ENCODE results near the gene FBXW12.

FBXW12 gene

DNA sequence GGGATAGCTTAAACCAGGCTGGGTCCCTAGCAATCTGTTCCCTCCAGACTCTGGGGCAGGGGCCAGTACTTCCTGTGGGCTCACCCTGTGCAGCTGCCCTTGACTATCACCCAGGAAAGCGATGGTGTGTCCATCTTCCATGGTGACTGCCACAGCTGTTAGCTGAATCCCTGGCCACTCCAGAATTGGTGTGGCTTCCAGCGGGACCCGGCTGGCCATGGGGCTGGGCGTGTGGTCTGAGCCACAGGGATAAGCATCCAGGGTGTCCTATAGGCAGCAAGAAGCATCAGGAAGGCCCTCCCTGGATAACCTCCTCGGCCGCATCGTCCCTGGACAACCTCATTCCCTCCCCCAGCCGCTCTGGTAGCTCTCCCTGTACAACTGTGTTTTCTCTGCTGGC, 50.7 kb downstream of the FBXW12 start:
- no peak for DNase-seq (ENCODE audit: low spot score)

DNA sequence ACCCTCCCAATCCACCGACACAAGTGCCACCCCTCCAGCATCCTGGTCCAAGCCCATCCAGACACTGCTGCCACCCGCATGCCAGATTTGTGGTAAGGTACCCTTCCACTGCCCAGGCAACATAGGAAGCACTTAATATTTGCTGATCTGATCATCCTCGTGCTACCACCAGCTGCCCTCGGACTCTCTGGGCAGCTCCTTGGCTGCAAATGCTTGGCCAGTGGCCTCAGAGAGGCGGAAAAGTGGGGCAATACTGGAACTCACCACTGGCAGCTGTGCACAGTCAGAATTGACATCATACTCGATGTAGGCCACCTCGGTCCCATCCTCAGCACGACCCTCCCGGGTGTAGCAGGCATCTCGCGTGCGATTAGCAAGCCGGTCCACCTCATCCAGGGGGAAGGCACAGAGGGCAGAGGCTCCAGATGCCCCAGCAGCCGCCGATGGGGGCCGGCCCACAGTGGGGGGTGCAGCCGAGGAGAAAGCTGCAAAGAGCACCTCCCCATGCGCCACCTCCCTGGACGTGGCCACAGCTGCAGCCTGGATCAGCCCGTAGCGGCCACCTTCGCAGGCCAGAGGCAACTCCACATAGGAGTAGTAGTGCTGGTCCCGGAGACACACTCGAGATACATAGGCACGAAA, 51.3 kb downstream of the FBXW12 start:
- DNase-seq (ENCODE audit: low spot score) = no peak

DNA sequence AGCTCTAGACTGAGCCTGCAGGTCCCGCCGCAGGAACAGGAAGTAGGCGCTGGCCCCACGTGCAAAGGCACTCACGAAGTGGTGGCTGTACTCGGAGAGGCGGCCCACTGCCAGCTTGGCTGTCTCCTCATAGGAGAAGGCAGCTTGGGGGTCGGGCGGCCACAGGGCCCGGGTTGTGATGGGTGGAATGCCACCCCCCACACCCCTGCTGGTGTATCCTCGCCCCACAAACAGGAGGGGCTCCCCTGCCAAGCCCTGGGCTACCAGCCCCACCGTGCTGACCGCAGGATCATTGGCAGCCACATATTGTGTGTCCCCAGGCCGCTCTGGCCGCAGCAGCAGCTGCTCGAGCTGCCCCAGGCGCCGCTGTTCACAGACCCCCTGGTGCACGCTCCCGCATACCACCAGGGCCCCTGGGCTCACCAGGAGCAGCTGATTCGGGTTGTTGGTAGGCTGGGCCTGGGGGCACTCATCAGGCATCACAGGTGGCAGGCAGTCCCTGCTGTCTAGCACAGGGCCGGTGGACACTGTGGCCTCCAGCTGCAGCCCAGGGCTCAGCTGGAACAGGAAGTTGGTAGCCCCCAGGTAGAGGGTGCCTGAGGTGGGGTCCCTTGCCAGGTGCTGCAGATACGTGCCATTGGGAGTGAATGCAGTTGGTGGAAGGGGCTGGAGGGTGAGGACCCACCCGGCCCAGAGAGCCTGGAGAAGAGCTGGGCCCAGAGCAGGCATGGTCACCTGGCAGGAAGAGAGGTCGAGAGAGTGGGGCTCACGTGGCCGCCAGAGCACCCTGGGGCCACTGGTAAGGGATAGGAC, 52.1 kb downstream of the FBXW12 start:
- DNase-seq (ENCODE audit: low spot score) = no peak

DNA sequence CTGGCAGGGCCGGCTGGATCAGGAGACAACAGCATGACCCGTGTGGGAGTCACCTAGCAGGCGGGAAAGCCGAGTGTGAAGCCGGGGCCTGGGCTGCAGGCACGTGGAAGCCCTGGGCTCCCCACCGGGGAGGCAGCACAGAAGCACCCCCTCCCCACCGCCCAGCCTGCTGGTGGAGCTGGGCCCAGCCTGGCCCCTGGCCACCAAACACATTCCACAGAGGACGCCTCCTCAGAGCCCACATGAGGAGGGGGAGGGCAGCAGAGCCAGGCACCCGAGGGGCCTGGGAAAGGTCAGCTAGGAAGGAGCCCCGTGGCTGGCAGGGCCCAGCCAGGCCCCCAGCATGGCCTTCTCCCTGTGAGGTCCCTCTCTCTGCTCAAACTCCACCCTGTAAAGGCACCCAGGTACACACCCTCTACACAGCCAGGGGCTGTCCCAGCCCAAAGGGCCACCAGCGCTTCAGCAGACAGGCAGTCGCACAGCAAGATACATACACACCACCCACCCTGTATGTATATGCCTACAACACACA, 53.3 kb downstream of the FBXW12 start:
- DNase-seq (ENCODE audit: low spot score) = no peak

DNA sequence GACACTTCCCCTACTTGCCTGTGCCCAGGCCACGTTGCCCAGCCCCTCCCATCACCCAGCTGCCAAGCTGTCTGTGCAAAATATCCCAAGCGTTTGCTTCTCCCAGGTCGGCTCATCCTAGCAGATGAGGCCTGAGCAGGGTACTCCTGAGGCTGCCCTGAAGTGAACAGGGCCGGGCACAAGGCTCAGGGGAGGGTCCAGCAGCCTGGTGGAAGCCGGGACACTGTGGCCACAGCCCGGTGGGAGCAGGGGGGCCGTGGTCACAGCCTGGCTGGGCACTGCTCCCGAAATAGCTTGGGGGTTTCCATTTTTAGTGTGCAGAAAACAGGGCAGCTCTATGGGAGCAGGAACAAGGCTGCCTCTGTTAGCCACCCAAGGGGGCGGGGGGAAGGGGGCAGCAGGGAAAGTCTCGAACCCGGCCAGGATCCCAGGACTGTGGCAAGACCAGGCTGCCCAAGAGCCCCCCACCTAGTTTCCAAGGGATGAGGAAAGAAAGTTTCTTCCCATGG, 54.4 kb downstream of the FBXW12 start:
- DNase-seq (ENCODE audit: low spot score) = no peak

DNA sequence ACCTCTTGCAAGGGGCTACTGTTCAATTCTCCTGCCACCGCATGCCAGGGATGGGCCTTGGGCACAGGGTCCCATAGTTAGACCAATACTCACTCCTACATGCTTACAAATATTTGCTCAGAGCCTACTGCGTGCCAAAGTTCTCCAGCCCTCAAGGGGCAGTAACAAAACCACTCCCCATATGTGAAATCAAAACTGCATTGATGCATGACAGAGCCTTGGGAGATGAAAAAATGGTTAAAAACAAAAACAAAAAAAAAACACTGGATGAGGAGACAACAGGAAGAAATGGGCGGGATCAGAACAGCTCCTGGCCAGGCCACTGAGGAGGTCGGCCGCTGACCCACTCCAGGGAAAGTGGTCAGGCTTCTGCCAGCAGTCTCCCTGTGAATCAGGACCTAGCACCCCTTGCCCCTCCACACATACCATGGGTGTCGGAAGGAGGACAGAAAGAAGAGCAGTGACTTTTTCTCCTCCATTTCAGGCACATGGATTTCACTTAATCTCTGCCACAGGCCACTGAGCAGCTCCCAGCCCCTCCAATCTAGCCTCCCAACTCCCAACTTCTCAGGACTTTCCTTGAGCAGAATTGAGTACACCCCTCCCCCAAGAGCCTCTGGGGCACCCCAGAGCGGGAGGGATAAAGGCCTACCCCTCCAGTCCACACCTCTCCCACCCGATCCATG, 55.1 kb downstream of the FBXW12 start:
- DNase-seq (ENCODE audit: low spot score) = no peak

DNA sequence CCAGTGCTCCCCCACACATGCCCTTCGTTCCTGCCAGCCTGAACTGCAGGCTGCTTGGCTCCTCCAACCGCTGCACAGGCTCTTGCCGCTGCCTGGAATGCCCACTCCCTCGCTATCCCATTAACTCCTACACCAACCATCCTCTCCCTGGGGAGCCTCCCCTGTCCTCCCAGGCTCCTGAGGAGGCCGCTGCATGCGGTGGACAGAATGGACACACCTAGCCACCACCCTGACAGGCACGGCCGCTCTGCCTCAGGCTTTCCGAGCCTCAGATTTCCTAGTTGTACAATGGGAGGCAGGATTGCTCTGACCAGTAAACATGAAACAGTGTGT, 55.6 kb downstream of the FBXW12 start:
- no peak for DNase-seq (ENCODE audit: low spot score)

DNA sequence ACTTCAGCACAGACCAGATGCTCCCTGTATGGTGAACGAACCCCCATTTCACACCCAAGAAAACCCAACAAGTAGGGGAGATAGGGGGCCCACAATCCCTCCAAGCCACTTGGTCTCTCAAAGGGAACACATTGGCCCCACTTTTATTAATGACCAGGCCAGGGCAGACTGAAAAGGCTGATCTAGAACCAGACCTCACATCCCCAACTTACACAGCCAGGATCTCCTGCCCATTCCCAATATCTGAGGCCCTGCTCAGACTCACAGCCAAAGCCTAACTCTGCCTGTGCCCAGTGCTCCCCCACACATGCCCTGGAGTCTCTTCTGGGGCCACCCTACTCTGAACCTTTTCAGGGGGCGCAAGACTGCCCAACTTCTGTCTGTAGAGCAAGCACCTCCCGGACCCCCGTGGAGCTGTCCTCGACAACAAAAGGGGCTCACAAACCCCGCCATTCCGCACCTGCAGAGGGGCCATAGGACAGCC, 56.1 kb downstream of the FBXW12 start:
- DNase-seq (ENCODE audit: low spot score) = no peak

DNA sequence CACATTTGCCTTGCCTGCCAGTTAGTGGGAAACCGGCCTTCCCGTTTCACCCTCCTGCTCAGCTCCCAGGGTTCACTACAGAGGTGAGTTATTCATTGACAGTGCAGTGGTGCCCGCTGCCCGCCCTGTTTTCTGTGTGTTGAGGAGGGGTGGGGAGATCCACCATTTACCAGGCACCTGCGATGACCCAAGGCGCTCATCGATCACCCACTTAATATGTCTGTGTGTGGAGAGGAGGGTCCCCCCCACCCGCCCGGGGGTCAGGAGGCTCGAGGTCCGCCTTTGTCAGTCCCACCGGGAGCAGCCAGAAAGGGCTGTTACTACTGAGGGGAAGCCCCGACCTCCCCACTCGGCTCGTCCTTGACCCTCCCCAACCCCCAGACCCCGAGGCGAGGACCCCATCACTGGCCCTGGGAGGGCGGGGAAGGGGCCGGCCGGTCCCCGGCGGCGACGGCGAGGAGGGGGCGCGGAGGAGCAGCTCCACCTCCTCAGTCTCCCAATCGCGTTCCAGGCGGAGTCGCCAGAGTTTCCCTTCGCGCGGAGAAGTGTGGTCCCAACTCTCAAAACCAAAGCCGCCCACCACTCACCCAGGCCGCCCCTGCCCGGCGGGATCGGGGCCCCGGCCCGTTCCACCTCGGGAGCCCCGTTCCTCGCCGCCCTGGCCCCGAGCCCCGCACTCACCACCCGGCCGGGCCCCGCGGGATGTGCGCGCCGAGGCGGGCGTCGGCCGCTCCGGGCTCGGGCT, 56.7 kb downstream of the FBXW12 start:
- peak; percentile 61 for DNase-seq (ENCODE audit: low spot score)

DNA sequence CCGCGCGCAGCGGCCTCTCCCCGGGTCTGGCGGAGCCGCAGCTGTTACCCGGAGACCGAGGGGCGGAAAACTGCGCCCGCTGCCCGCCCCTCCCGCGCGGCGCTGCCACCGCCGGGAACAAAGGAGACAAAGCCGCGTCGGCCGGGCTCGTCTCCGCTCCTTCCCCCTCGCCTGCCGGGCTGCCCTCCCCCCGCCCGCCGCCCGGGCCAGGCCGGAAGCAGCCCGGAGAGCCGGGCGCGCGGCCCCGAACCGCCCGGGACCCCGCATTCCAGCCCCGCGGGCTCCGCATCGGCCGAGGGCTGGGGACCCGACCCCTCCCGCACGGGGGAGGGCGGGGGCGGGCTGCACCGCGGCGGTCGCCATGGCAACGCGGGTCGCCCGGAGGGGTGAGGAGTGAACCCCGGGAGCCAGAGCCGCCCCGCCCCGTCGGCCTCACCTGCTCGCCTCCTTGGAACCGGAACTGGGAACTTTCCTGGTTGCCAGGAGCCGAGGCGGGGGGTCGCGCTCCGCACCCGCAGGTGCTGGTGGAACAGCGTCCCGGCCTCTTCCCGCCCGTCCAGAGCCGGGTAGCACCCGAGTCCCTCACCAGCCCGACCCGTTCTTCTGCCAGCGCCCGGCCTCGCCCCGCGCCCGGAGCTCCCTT, 57.4 kb downstream of the FBXW12 start:
- DNase-seq (ENCODE audit: low spot score) = peak; percentile 78

DNA sequence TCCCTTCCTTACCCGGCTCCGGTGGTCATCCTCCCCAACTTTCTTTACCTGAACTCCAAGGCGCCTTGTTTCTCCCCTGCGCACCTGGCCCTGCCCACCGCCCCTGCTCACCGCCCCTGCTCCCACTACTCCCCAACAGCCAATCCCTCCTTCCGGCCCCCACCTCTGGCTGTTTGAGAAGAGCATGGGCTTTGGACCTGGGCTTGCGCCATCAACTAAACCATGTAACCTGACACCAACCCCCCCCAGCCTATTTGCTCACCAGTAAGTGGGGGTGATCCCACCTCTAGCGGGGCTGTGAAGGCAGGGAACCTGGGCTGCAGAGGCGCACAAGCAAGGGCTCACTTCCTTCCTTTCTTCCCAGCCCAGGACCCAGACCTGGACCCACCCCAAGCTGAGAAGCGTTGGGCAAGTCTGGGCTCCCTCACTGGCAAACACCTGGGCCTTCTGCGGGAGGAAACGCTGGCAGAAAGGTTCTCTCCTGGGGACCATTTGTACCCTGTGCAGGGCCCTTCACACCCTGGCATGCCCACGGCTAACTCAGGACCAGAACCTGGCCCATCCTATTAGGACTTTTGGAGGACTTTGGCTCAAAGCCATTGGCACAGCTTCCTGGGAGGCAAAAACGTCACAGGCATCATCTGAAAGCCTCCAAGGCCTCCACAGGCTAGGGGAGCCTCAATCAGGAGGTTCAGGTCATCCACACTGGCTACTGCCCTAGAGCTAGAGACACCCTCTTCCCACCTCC, 58.1 kb downstream of the FBXW12 start, which contains the start of gene PLXNB1:
Gene PLXNB1, minus strand, starts transcription at position 127 of the 748 bp plus-strand sequence. CDS start 5,475 bp downstream, outside the sequence.
- peak; percentile 86 for DNase-seq (ENCODE audit: low spot score)

DNA sequence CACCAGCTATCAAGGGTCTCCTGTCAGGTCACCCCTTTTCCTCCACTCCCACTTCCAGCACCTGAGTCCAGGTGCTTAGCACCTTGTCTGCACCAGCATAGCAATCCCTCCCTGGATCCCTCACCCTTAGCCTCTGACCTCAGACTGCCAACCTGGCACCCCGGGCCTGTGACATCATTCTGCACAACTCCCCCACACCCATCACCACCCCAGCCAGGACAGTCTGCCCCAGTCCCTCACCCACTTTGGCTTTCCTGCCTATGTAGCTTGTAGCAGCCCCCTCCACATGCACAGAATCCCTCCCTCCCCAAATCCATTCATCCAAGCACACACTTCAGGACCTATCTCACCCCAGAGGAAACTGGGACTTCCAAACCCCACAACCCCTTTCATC, 58.7 kb downstream of the FBXW12 start:
- DNase-seq (ENCODE audit: low spot score) = no peak

DNA sequence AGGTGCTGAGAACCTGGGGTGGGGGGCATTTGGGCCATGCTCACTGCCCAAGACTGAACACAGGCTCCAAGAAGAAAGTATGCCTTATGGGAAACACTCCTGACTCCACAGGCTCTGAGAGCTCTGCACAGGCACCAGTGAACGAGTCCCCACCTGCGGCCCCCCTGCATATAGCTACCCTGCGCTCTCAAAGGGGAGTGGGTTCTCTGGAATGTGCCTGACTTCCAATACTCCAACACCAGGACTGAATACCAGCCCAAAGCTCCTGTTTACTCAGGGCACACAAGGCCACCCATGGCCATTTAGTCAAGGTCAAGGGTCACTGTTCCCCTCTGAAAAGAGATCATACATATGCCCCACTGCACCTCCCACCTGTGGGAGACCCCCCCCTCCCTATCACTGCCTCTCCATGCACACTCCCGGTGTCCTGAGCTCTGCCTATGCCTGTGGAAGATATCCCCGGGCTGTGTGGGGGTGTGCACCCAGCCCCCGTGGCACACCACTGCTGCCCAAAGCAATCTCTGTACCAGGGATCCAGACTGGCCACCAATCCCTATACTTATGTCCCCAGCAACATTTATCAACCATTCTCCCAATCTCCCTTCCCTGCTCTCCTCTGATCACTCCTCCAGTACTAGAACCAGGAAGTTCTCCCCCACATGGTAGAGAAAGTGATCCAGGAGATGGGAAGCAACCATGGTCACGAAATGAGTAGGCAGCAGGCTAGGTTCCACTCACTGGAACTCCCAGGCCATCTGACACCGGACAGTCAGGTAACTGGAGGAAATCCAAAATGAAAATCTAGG, 59.4 kb downstream of the FBXW12 start:
- no peak for DNase-seq (ENCODE audit: low spot score)

DNA sequence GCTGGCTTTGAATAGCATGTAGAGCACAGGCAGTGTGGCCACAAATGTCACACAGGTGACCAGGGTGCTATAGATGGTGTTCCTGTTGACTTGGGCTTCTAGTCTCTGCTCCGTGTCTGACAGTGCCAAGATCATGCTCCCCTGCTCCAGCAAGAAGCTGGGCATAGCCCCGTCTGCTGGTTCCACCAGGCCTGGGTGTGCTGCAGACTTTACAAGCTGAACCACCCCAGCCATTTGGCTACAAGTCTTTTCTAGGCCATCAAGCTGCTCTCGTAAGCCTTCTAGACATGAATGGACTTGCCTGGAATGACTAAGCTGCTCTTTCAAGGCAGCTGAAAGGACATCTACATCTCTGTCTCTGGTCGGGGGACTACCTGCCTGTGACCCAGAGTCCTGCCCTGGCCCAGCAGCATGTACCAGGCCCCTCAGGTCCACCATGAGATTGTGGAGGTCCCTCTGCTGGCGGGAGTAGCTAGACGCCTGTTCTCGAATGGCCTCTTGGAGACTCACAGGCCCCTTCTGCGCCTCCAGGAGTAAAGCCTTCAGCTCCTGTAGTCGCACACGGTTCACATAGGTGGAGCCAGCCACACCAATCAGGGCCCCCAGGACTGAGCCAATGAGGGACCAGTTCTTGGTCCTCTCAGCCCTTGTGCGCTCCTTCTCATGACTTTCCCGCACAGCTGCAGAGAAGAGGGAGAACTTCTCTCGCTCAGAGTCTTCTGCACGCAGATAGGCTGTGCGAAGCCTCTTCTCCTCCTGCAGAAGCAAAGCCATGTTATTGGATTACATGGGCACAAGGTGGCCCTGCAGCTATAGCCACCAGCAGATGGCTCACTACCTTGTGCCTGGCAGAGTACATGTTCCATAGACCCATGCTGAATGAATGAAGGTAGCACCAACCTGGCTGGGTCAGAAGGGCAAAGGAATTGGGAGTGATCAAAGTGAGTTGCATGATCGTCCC, 60.7 kb downstream of the FBXW12 start:
- DNase-seq (ENCODE audit: low spot score) = peak; percentile 33

DNA sequence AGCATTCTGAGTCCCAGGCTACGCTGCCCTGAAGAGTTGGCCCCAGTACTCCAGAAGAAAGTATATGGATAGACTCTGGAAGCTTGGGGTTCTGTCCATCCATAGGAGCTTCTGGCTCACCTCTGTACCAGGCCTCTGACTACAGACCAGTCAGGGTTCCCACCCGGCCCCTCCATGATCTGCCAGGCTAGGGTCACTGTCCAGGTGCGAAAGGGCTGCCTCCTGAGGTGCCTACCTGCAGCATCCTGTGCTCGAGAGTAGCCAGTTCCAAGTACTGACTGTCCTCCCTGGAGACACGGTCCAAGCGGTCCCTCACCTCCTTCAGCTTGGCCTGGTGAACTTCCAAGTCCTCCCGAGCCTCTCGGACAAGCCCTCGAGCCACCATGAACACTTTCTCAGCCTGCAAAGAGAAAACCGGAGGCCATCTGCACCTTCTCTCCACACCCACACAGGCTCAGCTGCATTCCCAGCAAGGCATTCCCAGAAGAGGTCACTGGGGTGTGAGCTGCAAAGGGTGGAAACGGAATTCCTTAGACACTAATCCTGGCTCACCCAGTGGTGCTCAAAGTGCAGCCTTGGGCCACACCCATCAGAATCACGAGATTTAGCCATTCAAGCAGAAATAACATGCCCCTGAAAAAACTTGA, 61.6 kb downstream of the FBXW12 start:
- DNase-seq (ENCODE audit: low spot score) = peak; percentile 50

DNA sequence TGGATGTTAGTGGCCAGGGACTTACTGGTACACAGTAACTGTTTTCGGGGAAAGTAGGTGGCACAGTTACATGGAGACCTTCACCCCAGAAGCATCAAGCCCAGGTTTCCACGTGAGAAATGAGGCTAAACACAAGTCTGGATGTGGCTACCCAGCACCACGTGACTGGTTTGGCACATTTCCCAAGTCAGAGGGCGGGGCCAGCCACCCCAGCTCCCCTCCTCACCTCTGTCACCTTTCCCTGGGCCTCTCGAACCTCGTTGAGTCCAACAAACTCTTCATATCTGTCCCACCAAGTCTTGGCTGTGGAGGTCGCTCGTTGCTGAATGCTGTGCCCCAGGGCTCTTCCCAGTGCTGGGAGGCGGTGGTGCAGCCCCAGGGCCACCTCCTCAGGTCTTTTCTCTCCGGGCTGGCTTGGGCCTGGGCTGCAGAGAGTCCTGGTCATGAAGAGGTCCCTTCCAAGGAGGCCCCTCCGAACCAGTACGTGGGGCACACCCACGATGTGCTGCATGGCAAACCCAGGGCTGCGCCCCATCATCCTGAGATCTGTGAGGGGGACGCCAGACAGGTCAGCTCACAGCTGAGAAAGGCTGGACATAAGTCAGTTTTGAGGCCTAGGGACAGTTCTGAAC, 62.7 kb downstream of the FBXW12 start:
- no peak for DNase-seq (ENCODE audit: low spot score)

DNA sequence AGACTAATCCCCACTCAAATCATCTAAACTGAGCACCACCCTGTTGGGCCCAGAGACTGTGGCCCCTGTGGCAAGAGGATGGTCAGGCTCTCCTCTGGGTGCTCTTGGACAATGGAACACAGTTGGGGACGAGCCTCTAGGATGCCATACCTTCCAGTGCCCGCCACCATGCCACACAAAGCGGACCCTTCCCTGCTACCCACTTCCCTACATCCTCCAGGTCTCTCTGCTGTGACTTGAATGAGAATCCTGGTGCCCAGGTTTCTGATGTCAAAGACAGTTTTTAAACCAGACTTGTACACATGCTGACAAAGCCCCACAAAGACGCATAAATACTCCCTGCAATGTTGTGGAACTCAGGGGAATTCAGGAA, 63.2 kb downstream of the FBXW12 start:
- DNase-seq (ENCODE audit: low spot score) = no peak
